ENCODE measurements around the gene TRHDE.

The TRHDE gene

DNA sequence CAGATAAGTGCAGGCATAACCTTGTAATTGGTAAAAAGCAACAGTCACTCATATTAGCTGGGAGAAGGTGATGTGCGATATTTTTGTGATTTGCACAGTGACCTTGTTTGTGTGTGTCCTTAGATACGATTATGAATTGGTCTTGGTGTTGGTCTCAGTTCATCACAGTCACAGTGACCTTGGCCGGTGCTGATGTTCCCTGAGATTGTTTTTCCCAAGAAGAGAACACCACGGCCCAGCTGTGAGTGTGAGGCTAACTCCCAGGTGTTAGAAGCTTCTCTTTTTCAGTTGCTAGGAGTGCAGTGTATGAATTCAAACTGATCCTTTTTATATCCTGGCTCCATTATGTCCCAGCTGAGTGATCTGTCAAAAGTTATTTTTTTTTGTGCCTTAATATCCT is 46.2 kb downstream of the TRHDE start:
- DNase-seq = no peak

DNA sequence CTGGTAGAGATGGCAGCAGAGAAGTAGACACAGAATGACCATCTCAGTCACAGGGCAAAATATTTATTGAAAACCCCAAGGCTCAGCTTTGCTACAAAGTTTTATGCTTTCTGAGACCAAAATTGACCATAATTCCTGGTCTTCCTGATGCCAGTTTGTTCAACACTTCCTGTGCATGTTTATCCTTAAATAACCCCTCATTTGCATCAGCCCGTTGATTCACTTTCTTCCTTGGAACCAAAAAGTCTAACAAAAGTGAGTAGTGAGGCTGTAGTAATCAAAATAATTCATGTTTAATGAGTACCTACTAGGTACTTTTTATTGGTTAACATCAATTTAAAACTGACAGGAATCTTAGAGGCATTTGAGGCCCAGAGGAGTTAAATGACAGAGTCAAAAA is 51.7 kb downstream of the TRHDE start:
- no peak for DNase-seq

DNA sequence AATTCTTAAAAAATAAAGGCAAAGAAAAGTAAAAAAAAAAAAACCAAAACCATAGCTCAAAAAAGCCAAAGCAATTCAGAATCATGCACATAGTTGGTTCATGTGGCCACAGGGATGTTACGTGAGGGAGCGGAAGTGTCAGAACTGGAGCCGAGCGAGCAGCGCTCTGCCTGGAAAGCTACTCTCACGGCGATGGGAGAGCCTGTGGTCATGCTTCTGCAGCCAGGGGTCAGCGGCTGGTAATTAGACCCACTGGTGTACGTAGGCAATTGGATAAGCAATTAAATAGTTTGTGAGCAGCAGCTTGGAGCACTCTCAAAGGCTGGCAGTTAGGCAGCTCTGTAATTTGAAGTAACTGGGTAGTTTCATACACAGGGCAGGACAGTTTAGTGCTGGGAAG is 58.1 kb downstream of the TRHDE start:
- no peak for DNase-seq

DNA sequence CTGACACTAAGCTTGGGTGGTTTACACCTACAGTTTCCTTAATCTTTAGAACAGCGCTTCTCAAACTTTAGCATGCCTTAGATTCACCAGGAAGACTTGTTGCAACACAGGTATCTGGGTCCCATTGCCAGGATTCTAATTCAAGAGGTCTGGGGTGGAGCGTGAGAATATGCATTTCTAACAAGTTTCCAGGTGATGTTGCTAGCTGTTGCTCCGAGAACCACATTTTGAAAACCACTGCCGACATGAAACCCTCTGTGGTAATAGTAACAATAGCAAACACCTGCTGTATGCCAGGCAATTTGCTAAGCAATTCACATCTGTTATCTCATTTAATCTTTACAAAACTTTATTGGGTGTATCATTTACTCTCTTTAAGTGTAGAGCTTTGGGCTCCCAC is 58.6 kb downstream of the TRHDE start:
- DNase-seq = no peak

DNA sequence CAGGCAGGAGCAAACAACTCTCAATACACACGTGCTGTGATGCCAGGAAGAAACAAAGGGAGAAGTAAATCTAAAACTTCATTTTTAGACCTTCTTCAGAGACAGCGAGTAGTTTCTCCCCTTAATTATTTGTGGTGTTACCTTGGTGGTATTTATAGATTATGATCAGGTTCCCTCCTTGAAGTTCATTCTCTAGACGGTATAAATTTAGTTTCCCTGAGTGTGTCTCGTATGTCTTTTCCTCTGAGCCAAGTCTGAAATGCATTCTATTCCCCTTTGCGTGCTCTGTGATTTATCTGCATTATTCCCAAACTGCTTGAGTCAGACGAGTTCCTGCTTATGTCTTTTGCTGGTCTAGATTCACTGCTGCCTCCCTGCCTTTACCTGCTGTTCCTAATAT is 65.2 kb downstream of the TRHDE start:
- DNase-seq = no peak

DNA sequence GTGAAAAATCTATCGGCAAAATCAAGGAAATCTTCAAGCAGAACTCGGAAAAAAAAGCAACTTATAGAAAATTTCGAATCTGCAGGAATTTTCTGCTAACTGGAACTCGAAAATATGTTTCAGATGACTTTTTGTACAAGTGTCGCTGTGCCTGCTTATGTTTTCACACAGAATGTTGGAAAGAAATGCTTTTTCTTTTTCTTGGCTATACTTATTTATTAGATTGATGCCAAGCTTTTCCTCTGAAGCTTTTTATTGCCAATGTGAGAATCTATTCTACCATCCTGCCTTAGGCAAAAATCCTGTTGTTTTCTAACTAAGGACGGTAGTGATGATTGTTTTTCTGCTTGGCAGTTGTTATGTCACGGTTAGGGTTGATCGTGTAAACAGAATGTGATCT is 65.8 kb downstream of the TRHDE start:
- DNase-seq = no peak

DNA sequence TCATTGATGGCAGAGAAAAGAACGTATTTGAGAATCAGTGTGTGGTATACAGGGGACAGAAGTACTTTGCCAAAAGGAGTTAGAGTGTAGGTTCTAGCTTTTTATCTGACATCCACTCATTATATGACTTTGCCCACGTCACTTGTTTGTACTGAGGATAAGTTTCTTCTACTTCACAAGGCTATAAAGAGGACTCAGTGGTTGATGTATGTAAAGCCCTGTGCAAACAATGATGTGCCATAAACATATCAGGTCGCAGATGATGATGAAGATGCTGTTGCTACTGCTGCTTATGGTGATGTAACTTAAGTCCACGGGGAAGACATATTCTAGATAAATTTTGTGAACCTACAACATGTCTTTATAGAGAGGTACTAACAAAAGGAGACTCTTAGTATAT is 66.3 kb downstream of the TRHDE start:
- DNase-seq = no peak

DNA sequence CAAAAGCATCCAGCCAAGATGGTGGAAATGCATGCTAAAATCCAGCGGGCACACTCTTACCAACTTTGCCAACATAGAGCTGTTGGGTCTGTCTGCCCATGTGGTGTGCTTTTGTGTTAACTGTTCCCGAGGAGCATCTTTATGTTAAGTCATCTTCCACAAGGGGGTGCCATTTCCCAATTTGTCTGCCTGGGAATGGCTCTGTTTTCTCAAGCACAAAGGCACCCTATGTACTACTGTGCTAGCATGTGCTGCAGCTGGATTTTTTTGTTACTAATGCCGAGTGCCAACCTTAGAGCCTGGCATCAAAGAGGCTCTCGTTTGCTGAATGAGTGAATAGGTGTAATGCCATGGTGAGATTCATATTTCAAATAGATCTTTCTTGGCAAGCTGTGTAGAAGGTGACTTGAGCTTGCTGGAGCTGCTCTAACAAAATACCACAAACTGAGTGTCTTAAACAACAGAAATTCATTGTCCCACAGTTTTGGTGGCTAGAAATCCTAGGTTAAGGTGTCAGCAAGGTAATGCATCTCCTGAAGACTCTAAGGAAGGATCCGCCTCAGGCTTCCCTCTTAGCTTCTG is 74.3 kb downstream of the TRHDE start:
- DNase-seq = peak; percentile 5 to 28

DNA sequence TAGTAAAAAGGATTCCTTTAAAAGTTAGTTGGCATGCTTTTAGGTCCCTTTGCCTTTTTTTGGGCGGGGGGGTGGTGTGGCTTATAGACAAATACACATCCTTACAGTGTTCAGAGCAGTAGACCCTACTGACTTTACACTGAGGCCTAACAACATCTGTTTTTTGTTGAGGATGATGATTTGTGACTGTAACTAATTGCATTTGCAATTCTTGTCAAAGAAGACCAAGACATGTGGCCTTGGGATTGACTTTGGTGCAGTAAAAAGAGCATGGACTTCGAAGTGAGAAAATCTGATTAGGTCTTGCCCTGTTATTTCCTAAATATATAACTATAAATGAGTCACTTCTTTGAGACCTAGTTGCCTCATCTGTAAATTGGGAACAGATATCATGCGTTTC is 77.3 kb downstream of the TRHDE start:
- no peak for DNase-seq

DNA sequence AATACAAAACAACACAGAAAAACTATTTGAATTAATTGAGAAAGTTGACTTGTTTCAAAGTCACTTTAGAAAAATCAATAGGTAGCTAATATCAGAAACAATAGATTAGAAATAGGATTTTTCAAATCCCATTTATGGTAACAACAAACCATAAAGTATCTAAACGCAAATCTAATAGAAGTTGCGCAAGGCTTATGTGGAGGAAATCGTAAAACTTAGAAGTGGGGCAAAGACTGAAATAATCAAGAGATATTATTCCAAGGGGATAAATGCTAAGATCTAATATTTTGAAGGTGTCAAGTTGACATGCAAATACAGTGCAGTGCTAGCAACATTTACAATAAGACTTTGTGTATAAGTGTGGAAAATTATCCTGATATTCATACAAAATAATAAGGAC is 87.2 kb downstream of the TRHDE start:
- DNase-seq = no peak

DNA sequence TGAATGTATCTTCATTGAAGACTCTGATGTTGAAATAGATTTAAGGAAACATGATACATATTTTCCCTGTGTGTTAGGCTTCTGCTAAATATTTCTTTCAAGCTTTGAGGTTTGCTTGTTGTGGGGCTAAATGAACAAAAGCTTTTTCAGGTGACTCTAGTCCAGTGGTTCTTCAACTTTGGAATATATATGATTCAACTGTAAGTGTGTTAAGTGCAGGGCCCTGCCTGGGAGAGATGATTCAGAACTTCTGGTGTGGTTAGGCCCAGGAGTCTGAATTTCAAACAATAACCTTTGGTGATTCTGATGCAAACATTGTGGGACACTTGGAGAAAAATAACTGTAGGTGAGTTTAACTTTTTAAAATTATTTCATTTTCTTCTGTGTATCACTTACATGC is 93.0 kb downstream of the TRHDE start:
- DNase-seq = no peak

DNA sequence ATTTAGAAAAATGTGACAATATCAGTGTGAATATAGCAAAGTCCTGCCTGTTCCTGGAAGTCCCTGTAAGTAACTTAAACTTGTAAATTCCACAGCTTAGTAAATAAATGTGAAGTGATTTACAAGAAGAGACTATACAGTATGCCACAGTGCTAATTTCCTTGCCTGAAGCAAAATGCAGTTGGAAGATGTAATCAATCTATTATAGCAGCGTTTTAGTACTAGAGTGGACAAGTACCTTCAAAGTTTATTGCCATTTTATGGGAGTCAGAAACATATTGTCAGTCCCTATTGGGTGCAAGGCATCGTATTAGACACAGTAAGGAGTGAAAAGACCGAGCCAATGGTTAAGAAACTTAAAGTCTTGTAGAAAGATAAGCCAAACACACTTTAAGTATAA is 94.1 kb downstream of the TRHDE start:
- DNase-seq = no peak

DNA sequence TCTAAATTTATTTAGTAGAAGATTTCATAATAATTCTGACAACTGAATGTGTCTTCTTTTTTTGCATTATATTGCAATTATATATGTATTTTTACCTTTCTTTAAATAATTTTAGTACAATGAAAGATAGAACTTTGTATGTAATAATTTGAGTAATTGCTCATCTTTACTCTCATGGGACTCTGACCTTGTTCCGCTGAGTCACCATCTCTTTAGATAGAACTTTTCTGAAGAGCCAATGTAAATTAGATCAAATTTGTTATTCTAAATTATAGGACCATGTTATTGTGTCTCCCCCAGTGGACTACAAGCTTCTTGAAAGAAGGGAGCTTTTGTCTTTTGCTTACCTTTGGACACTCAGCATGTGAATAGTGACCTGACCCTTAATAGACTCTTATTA is 96.1 kb downstream of the TRHDE start:
- no peak for DNase-seq

DNA sequence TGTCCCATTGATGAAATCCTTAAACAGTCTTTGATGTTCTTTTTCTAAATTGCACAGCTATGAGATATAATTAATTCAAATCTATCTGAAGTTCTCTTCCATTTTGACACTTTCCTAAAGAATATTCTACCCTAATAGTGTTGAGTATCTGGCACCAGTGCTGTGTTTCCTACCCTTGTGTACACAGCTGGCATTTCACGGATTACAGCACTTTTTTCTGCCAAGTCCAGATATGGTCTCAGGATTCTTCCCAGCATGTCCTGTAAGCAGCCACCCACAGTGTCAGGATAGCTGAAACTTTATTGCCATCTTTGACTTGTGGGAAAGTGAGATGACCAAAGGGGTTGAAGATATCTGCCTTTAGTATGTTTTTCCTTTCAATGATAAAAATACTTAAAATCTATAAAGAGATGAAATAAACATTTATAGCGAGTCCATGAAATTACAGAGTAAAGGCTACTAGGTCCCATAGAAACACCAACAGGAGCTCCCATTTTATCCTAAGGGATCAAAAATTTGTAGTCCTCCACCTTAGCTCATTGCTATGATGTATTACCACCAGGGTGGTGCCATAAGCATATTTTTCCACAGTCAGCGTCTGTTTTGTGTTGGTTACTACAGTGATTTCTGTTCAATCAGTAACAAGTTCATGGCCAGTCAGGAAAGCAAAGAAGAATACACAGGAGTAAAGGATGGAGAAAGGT is 96.7 kb downstream of the TRHDE start:
- DNase-seq = no peak

DNA sequence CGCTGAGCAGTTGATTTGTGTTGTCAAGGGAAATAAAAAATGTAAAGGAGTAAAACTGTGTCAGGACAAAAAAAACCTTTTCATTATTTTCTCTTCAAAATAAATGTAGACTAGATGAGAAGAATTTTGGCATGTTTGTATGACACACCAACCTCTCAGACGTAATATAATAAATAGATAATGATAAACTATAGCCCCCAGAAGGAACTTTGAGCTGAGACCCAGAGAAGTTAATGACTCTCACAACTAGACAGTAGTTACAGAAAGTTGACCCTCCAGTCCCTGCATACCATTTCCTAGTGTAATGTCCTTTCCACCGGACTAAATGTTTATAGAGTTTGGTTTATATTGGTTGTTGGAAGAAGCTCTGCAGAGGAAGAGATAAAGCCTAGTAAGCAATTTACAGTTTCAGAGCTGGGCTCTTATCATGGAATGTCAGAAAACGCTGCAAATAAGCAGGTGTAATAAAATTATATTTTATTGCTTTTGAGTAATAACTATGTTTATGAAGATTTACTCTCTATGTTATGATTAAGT is 97.3 kb downstream of the TRHDE start:
- DNase-seq = no peak

DNA sequence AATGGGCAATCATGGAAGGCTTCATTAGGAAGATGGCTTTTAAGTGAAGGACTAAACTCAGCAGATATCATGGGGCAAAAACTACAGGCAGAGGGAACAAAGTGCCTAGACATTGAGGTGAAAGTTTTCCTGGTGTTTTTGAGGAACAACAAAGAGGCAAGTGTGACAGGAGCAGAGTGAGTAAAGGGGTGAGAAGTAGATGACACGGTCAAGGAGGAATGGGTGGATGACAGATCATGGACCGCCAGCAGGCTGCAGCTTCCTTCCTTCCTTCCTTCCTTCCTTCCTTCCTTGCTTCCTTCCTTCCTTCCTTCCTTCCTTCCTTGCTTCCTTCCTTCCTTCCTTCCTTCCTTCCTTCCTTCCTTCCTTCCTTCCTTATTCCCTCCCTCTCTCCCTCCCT is 108.3 kb downstream of the TRHDE start:
- DNase-seq = no peak

DNA sequence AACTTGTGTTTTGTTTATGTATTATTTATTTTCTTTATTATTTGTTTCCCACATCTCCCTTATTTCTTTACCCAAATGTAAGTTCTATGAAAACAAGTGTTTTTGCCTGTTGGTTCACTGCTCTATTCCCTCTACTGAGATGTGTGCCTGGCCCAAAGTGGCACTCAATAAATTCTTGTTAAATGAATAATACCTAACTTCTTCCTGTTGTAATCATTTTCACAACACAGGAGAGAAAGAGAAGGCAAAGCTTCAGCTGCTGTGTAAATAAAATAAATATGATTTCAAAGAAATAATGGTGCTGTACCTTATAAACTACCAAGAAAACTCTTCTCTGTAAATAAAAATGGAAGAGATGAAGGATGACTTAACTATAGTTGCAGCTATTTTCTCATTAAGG is 116.2 kb downstream of the TRHDE start:
- DNase-seq = no peak

DNA sequence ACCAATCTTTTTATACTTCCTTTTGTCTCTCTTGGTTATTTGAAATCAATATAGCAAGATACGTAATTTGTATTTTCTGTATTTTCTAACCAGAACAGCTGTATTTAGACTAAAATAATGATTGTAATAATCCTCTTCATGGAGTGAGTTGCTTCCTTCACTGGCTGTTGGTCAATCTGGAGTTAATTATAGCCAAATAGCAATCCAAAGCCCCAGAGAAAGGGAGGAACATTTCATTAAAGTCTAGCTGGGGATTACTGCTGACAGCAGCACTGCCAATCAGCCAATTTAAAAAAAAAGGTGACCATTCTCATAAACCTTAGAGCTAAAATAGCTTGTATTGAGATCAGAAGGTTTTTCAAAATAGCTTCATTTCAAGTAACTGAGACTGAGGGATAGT is 118.0 kb downstream of the TRHDE start:
- no peak for DNase-seq

DNA sequence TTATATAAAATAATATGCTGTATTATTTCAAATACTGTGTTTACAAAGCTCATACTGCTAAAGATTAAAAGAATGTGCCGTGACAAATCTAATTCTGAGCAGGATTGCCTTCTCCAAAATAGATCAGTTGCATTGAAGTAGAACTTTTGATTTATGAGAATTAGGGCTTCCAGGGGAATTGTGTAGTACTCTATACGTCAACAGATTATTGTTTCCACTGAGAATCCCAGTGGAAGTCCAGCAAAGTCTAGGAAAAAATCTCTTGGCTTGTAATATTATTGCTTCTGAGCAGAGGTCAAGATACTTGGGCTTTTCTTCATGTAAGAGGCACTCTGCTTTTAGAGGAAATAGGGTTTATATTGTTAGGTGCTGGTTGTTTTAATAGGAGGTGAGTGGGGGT is 133.9 kb downstream of the TRHDE start:
- DNase-seq = no peak

DNA sequence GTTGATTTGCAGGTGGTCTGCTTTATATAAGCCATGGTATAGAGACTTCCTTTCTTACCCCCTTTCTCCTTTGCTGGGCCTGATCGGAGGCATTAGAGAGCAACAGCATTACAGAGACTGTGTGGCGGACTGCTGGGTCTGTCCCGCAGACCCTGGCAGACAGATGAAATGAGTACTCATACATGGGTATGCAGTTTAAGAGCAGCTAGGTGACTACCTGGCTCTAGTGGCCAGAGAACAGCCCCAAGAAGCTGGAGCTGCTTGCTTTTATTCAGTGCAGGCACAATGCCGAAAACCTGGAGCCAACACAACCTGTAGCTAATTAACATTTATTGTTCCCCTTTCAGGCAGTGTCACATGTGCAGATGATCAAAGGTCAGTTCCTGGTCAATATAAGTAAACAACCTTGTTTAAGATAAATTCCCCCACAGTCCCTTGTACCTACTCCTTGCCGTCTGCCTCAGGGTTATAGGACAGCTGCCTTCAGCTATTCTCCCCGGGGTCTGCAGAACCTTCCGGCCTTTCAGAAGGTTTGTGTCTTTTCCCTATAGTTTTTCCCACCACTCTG is 160.0 kb downstream of the TRHDE start:
- DNase-seq = no peak

DNA sequence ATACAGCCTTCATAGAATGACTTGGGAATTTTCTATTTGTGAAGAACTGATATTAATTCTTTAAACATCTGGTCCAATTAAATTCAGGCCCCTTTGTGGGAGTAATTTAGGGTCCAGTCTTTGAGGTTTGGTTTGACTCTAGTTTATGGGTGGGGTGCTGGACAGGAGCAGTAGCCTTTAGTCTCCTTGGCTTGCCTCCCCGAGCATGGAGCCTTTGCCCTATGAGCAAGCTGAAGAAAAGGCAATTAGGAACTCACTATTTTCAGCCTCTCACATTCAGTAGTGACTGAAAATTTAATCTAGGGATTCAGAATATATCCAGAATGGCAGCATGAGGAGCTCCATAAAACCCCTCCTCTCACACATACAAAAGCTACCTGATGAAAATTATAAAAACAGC is 161.1 kb downstream of the TRHDE start:
- no peak for DNase-seq

DNA sequence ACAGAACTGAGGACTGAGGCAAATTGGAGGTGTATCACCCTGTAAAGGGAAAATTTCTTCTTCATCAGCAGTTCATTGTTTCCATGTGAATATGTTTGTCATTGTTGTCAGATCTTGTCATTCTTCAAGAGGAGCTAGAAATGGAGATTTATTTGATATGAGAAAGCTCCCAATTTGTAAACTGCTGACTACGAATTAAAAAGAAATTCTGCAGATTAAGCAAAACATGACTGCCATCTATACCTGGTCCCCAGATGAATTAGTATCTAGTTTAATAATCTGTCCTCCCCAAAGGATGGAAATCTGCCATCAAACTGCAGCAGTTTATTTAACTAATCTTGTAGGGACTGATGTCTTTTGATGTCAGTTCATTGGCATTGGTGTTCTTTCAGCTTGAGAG is 162.8 kb downstream of the TRHDE start:
- DNase-seq = no peak

DNA sequence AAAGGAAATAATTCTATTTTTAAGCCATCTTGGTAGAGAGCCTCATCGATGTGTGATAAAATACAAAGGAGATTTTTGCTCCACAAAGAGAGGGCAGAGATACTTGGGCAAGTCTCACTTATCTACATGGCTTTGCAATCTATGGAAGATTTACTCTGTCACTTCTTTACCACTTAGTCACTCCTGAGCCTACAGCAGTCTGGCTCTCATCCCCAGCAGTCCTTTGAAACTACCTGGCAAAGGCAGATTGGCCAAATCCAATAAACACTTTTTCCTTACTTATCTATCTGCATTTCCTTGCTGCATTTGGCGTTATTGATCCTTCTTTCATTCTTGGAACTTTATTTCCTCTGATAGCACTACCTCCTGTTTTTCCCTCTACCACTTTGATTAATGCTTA is 170.0 kb downstream of the TRHDE start:
- no peak for DNase-seq

DNA sequence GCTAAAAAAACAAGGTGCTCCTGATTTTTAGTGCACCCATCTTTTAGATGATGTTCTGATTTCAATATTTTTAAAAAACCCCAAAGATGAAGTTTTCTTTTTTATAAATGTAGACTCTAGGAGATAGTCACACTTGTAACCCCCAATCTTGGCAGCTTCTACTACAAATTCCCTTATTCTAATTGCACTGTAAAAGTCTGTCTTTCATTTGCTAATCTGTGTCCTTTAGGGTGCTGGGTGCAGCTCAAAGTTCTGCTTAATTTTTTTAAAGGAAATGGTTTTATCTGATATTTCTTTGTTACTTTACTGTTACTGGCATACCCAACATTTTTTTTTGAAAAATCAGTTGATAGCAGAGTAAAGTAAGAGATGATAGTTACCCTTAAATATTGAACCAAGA is 172.0 kb downstream of the TRHDE start:
- DNase-seq = no peak

DNA sequence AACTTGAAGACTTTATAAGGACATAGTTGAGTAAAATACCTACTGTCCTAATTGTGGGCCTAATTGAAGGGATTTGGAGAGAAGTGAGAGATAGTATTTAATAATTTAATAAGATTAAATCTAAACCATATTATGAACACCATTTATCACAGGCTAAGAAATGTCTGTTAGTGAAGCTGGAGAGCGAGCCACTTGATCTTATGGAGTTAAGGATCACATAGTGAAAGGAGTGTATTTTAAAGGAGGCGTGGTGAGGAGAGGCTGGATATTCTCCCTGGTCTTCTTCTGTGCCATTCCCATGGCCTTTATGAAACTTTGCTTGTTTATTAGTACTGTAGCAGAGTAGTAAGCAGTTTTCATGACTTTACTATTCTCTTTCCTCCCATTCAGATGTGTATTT is 172.4 kb downstream of the TRHDE start:
- DNase-seq = no peak

Measured in CD4-positive, alpha-beta T cell treated with Interferon alpha-2 for 1 hour (primary cell).